GM21619 (cell line): ENCODE results near the gene CPVL.

ENCODE experiments used
- ATAC-seq: cut with Tn5 transposase; IDR thresholded peaks from one replicate; pipeline ENCODE4 v1.9.1; 2021; ENCODE audit not compliant: unreplicated experiment

CPVL gene

DNA sequence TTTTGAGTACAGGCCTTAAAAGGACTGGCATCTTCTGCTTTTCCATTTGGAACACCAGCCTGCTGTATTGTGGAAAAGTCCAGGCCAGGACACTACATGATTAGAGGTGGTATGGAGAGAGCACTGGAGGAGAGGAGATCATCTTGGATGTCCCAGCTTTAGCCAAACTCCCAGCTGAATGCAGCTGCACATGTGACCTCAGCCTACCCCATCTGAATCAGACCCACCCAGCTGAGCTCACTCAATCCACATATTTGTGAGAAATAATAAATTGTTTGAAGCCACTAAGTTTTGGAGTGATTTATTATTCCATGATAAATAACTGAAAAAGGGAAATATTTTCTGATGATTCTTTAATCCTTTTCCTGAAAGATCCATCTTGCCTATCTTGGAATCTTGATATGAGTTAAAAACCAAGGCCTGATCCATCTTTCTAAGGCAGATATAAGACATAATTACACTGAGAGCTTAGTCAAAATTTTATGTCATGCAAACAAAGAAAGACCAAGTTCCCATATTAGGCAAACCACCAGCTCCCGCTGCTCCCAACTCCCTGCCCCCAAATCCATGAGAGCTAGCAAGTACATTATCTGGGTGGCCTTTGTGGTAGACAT is 133.1 kb downstream of the CPVL start:
- no peak for ATAC-seq

DNA sequence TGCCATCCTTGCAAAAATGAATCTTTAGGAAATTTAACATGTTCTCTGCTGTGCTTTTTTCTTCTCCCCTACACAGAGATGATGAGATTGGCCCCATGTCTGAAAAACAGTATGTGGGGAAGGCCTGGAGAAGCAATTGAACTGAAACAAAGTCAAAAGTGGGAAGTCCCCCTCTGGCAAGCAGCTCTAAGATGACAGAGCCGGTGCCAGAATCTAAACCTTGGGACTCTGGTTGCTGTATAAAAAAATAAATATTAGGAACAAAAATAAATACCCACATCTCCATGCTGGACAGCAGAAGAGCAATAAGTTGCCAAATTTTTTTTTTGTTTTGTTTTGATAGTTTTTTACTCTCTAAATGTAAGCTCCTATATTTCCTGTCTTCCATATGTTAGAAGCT is 136.4 kb downstream of the CPVL start:
- no peak for ATAC-seq

DNA sequence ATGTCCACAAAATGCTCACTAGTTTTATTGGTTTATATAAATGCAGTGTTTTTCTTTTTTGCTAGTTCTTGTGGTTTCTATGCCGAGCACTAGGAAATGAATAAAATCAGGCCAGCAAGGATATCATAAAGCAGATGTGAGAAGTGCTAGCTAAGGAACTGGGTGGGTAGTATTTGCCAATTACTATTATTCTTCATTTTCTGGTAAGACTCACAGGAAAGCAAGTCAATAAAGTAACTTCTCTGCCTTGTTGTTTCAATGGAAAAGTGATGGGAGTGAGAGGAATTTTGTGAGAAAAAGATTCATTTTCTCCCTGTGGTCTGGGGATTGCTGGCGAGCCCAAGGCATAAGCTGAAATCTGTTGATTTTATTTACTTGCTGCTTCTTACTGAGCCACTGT is 137.7 kb downstream of the CPVL start:
- no peak for ATAC-seq

DNA sequence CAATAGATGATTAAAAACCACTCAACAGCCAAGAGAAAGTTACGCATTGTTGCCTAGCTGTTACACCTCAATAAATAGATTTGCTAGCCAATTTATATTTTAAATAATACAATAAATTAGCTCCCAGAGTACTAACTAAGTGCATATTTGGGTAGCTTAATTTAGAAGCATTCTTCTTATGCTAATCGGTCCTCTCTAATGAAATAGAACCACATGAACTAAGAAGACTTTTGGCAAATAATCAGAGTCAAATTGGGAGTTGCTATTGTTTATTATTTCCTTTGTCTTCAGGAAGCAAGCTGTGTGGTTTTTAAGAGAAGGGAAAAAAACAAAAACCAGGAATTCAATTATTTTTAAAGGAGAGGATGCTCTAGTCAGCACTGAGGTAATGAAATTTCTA is 139.2 kb downstream of the CPVL start:
- ATAC-seq: no peak

DNA sequence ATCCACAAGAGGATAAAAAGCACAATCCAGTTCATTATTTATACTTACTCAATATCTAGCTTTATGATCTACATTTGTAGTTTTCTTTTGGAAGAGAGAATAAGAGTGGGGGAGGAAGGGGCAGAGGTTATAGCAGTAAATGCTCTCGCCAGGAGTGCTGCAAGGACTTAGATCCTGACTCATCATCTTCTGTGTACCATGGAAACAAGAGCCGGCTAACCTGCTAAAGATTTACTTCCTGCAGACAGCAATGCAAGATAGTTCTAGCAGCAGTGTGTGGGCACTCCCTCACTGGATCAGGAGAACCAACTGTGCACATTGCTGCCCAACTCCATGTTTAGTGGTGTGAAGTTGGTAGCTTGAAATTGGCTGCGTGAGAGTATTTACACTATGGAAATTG is 140.5 kb downstream of the CPVL start:
- no peak for ATAC-seq

DNA sequence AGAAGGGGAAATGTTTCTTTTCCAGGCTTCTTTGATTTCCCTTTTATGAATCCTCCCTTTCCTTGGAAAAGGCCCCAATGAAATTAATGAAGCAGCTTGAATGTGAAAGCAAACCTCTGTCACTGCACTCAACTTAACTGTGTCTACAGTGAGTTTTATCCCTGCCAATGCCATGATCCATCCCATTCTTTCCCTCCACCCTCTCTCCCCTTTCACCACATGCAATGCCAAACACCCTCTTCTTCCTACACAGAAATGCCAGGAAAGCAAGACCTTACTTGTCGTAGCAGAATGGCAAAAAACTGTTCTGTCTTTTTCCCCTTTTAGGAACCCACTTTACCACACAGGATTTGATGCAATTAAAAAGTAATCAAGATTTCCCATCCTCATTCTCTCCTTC is 140.9 kb downstream of the CPVL start:
- no peak for ATAC-seq

DNA sequence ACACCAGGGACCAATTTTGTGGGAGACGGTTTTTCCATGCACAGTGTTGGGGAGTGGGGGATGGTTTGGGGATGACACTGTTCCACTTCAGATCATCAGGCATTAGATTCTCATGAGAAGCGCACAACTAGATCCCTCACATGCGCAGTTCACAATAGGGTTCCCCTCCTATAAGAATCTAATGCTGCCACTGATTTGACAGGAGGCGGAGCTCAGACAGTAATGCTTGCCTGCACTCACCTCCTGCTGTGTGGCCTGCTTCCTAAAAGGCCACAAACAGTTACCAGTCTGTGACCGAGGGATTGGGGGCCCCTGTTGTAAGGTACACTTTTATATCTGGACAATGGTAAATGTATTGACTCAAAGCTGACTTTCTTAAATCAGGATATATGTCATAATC is 142.6 kb downstream of the CPVL start:
- ATAC-seq: no peak

DNA sequence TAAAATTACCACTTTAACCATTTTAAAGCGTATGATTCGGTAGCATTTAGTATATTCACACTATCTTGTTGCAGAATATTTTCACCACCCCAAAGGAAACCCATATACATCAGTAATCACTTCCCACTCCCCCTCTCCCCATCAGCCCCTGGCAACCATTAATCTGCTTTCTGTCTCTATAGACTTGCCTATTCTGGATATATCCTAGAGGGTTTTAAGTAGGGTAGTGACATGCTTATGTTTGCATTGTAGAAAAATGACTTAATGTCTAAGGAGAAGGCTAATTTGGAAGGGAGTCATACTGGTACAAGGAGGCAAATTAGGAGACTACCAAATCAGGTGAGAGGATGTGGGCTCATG is 145.6 kb downstream of the CPVL start:
- no peak for ATAC-seq

DNA sequence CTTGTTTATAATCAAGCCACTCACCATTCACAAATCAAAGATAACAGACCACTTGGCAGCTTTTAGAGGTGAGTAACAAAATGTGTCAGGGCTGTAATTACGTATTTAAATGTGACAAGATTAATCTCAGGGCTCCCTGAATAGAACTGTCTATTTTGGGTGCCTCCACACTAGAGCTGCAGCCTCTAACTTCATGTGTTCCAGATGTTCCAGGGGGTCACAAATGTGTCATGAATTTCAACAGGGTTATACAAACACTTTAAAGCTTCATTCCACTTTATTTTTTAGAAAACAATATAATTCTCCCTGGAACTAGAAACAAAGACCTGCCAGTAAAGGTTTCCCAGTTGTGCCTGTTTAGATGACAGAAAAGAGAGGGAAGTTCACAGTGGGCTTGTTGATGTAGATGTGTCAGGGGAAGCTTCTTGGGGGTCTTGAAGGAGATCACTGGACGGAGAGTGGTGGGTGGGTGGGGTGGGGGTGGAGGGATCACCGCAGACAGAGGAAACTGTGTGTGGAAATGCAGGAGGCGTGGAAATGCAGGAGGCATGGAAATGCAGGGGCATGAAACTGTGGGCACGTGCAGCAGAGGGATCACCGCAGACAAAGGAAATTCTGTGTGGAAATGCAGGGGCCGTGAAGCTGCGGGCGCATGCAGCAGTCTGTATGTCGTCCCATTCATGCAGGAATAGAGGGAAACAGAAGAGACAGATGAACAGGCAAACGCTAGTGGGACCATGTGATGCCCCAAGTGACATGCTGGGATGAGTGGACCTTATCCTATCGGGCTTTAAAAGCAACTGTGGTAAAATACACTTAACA is 146.2 kb downstream of the CPVL start:
- ATAC-seq: no peak

DNA sequence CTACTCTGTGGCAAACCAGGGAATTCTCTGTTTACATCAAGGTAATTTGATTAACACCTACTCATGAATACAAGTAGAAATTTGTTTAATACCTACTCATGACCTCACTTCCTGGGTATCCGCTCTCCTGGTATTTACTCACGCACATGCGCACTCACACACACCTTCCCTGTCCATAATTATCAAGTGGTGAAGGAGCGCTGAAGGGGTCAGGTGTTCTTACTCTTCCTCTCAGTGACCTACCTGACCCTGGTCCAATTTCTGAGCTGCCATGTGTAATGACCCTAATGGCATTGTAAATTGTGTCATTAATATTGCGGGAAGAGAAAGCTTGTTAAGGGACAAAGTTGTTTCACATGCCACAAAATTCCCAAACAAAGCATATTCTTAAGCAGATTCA is 146.9 kb downstream of the CPVL start:
- ATAC-seq: no peak

DNA sequence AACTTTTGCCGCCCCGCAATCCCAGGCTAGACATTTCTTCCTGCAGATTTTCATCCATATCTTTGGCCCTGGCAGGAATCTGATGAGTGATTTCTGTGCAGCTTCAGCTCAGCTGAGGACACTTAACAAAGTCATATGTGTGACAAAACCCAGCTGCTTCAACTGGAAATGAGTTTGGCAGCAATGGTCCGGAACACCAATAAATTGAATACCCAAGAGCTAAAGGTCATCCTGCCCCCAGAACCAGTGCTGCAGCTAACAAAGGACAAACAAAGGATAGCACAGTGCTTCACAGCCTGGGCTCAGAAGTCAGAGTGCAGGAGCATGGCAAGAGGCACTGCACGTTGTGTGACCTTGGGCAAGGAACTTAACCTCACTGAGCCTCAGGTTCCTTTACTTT is 148.2 kb downstream of the CPVL start:
- ATAC-seq: no peak

DNA sequence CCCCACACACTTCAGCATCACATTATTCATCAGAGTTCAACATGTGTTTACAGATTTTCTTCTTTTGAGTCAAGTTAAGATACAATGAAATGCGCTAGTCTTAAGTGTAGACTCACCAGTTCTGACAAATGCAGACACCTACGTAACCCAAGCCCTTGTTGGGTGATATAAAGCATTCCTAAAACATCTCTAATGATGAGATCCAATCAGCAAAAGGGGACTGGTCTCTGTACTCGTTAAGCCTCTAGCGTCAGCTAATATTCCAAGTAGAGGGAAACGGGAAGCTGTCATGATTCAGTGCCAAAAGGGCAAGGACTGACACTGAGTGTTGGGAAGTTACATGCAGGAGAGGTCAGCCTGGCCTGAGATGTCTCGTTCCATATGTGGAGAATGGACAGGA is 149.5 kb downstream of the CPVL start:
- no peak for ATAC-seq

DNA sequence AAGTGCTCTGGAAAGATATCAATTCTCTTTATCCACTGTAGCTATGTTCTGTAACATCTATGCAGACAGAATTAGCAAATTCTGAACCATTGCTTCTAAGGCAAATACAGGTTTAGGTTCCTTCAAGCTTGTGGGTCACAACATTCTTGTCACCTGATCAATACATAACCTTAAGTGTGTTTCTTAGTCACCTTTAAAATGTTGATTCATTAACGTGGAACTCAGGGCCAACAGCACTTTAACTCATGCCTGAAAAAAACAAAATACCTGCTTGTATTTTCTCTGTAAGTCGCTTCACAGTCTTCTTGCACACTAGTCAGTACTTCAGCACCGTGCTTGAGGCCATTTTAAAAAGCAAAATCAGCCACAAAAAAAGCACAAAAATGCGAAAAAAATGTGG is 153.0 kb downstream of the CPVL start:
- no peak for ATAC-seq

DNA sequence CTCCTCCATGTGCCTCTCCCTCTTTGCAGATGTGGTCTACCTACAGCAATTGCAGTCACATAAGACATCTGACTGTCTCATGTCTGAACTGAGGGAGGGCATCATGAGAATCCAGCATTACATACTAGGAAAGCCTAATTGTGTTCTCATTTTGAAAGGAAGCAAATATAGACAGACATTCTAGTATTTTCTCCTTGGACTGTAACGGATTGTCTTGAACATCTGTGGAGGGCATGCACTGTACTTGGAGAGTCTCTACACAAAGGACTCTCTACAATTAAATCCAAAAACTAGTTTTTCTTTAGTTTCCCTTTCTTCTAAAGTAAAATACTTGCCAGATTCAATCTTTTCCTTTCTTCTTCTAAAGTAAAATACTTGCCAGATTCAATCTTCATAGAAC is 153.5 kb downstream of the CPVL start:
- no peak for ATAC-seq

DNA sequence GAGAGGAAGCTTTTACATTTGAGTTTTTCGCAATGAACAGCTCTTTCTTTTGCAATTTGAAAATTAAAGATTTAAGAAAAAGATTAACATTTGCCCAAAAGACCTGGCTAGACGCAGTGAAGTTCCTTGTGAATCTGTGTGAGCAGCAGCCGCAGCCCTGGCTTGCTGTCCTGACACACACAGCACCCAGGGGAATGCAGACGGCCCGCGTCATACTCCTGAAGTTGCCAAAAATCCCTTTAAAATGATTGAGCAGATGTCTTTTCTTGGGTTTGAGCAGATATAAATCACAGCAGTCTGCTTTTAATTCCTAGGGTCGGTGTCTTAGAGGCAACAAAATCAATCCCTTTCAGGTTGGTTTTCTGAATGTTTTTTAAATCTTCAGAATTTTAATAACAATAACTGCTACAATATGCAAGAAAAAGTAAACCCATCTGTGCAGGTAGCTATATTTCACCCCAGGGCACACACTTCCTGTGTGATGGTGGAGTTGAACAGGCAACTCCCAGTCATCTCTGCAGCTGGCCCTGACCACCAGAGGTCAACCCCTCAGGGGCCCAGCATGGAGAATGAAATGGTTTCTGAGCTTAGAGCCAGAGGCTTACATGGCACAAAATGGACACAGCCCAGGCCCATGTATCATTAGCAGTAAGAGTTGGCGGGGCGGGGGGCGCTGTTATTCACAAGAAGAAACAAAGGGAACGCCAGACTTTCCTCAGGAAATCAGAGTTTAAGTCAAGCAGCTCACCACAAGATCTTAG is 156.0 kb downstream of the CPVL start:
- no peak for ATAC-seq

DNA sequence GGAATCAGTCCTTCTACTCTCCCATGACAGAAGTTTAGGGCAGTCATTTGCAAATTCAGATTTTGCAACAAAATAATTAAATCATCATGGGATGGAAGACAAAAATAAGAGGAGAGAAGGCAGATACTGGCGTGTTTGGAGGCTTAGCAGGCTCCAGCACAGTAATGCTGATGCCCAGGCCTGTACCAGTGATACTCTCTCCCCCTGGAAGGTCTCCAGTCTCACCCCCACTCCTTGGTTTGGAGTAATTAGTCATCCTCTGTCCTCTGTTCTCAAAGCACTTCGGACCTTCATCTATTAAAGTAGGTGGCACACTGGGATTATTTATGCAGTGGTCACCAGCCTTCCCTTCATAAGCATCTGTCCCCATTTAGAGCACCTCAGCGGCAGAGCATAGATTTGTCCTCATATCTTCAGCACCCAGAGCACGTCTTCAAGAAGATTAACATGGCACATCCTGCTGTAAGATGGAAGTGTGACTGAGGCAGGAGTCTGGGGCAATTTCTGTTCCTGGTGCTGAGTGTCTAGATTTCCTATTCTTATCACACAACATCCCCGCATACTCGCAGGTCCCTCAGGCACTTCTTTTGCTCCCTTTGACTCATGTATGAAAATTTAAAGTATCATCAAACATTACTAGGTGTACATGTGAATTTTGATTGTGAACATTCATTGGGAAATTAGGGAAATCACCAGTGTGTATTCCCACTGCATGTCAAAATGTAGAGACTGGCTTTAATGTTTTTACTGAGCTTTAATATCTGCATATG is 156.9 kb downstream of the CPVL start:
- no peak for ATAC-seq

DNA sequence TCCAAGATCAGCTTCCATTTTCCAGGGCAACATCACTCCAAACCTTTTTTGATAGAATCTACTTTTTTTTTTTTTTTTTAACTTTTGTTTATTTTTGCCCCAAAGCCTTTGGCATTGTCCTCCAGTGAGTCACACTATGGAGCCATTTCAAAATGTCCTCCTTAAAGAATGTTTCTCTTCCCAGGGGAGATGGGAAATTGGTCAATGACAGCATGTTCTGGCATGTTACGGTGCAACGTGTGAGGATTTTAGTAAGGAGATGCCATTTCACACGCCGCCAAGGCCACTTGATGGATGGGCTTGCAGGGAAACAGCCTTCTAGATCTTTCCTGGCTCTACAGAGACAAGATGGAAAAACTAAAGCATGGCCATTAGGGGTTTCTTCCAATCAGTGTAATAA is 157.5 kb downstream of the CPVL start:
- ATAC-seq: no peak

DNA sequence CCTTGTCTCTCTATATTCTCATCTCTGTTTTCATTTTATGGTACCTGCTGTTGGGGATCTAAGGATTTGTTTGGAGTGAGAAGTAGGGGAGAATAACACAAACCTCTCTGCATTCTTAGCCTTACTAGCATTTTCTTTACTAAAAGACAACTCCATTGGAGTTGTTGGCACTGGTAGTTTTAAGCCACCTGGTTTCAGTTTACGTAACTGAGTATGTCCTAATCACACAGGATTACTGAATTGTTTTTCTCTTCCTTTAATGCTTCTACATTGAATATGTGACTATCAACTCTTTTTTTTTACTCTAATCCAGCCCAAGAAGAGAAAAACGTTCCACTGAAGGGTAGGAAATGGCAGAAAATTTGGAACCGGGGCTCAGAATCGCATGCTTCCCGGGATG is 158.2 kb downstream of the CPVL start:
- ATAC-seq: no peak

DNA sequence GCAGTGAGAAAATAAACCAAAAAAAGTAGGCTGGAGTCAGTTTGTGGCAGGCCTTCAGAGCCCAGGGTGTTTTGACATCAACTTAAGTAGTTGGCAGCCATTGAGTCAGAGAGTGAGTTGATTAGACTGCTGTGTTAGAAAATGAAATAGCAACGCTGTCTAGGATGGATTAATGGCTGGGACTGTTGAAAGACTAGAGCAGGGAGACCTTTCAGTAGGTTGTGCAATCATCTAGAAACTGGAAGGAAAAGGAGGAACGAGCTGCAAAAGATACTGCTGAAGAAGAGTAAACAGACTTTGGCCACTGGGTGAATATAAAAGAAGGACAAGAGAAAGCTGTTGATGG is 159.6 kb downstream of the CPVL start:
- ATAC-seq: no peak

DNA sequence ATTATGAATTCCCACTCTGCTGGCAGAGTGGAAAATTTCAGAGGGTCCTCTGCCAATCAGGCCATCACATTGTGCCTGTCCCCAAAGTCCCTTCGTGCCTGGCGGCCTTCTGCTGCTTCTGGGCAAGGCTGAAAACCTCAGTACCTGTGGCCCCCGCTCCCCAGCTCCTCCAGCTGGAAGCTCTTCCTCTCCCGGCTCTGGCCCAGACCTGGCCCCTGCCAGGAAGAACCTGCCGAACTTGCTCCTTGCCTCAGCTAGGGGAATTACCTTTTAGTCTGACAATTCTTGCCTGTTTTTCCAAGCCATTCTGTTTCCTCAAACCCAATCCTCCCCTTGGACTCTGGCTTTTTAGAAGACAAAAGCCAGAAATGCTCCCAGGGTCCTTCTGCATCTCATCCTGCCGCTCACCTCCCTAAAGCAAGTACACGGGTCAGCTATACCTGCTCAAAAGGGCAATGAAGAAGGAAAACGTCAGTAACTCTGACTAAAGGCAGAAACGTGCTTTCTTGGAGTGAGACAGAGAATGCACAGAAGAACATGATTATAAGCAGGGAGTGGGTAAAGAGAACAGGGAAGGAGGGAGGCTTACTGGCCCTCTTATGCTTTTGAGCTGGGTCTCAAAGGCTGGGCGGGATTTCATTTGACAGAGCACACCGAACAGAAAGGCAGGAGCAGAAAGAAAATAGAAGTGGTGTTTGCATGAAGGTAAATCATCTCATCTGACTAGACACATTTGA is 160.1 kb downstream of the CPVL start:
- no peak for ATAC-seq

DNA sequence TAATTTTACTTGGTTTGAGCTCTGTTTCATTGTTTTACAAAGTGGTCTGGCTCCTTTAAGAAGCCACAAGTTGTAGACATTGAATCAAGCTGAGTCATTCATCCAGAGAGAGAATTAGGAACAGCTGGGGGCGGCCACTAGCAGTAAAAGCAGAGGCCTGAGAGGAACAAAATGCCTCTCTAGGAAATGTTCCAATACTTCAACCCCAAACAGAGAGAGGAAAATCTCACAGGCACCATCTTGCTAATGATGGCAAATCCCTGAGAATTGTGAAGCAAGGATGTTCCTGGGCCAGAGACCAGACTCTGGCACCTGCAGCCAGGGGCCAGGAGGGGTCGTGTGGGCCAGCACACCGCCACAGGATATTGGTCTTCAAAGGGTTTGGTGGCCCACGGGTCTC is 161.7 kb downstream of the CPVL start:
- no peak for ATAC-seq
